IPS DF 19.7 (cell line): Measurements from ENCODE around the gene WDR53.
"Not testable (repeated sequence)": the region's sequence is repeated elsewhere in the genome, so short reads cannot be mapped to it uniquely, and the experiment has no call there.

Source experiments
- DNase-seq: peaks from one replicate; pipeline ENCODE4 v3.0.0-alpha.2; 2013; ENCODE audit warnings: low read depth, low spot score

WDR53 gene

DNA sequence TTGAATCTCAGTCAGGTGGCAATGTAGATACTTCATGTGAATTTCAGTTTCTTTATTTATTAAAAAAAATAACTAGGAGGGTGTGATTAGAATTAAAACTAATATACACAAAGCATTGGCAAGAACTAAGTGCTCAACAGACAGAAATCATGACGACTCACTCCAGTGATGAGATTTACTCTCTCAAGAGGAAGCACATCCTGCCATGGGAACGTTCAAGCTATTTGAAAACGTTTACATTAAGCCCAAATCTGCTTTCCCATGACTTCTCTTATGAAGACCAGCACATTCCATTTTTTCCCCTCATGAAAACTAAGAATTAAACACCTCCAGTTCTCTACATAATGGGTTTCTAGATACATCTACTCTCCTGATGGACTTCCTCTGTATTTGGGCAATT is 8.5 kb downstream of the WDR53 start:
- DNase-seq = no peak

DNA sequence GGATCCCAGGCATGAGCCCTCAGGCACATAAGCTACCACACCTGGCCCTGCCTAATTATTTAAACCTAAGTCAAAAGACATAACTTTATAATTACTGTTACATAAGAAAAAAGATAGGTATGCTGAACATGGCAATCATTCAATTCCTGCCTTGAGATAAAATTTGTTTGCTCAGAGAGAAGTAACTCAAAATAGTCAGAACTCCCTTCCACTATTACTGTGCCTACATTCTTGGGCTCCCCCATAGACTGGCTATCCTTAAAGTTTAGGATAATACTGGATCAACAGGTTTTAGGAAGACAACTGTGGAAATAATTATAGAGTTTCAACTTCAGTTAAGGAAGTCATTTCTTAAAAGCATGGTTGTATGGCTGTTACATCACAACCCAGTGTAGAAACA is 9.9 kb downstream of the WDR53 start:
- DNase-seq = no peak

DNA sequence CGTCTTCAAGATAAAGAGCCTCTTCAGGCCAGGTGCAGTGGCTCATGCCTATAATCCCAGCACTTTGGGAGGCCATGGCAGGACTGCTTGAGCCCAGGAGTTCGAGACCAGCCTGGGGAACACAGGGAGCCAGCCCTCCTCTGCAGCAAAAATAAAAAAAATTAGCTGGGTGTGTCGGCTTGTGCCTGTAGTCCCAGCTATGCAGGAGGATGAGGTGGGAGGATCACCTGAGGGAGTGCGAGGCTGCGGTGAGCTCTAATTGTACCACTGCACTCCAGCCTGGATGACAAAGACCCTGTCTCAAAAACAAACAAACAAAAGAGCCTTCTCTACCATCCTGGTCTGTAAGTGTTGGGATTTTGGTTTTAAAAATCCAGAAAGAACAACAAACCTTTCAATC is 11.1 kb downstream of the WDR53 start:
- no peak for DNase-seq

DNA sequence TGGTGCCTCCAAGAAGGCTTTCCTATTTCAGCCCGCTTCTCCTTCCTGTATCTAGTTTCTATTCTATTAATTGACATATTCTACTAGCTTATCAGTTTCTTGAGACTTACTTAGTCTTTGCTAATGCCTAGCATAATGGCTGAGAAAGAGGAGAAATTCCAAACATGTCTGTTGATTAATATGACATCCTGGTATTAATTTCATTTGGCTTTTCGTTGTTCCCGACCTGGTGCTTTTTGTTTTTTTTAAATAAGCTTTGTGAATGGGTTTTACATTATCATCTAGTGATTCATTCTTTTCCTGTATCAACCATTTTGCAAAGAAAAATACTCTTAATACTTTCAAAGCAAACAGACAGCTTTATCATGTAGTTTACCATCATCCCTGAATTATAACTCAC is 13.1 kb downstream of the WDR53 start:
- DNase-seq = no peak

DNA sequence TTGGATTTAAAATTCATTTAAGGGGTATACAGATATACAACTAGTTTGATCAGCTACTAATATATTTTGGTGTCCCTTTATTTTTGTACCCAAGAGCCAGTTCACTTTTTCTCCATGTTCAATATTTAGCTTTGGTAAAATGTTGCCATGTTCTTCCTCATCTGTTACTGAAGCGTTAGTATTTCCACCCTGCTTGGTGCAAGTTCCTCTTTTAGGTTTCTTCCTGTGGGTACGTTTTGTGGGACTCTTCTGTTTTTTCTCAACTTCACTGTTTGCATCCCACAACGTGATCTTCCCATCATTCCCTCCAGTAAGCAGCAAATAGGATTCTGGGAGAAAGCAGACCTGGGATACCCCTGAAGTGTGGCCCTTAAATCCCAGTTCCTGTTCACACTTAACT is 14.1 kb downstream of the WDR53 start:
- DNase-seq = no peak

DNA sequence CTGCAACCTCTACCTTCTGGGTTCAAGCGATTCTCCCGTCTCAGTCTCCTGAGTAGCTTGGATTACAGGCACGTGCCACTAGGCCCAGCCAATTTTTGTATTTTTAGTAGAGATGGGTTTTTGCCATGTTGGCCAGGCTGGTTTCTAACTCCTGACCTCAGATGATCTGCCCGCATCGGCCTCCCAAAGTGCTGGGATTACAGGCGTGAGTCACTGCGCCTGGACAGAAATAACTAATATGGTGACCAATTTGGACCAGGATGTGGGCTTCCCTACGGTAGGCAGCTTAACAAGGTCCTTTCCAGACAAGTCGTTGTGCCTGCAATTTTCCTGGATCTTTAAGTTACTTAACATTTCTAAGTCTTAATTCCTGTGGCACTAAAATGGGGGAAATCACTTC is 14.8 kb downstream of the WDR53 start:
- DNase-seq = no peak

DNA sequence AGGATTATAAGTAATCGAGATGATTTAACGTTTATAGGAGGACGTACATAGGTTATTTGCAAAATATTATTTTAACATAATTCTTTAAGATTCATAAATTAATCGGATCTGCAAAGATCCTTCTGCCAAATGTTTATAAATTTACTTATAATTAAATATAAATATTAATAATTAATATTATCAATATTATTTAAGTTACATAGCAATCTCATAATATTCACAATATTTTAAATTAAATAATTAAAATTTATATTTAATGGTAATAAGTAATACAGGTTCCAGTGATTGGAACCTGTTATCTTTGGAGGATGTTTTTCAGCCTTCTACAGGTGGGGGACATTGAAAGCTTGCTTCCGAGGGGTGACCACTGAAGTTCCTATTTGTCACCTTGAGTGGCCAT is 16.1 kb downstream of the WDR53 start:
- no peak for DNase-seq

DNA sequence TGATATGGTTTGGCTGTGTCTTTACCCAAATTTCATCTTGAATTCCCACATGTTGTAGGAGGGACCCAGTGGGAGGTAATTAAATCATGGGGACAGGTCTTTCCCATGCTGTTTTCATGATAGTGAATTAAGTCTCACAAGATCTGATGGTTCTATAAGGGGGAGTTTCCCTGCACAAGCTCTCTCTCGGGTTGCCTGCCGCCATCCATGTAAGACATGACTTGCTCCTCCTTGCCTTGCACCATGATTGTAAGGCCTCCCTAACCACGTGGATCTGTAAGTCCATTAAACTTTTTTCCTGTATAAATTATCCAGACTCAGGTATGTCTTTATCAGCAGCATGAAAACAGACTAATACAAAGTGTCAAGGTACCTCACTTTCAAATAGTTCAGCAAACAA is 18.2 kb downstream of the WDR53 start:
- not testable (repeated sequence) for DNase-seq

DNA sequence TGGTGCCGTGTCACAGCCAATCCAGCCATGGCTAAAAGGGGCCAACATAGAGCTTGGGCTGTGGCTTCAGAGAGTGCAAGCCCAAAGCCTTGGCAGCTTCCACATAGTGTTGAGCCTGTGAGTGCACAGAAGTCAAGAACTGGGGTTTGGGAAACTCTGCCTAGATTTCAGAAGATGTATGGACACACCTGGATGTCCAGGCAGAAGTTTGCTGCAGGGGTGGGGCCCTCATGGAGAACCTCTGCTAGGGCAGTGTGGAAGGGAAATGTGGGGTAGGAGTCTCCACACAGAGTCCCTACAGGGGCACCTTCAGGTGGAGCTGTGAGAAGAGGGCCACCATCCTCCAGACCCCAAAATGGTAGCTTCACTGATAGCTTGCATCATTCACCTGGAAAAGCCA is 19.0 kb downstream of the WDR53 start:
- DNase-seq = not testable (repeated sequence)

DNA sequence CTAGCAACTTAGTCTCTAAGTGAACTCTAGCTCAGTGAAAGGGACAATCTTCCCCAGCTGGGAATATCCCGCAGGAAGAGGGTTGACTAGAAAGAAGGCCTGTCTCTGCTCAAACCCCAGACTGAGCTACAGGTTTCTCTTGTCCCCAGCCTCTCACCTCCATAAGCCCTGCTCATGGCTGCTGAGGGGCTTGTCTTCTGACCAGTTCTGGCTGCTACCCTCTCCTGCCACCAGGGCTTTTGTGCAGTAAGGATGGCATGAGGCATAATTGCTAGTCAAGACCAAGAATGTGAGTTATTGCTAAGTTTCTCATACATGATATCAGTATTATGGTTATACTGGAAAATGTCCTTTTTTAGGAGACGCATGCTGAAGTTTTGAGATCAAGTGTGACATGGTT is 21.3 kb downstream of the WDR53 start:
- DNase-seq = no peak

DNA sequence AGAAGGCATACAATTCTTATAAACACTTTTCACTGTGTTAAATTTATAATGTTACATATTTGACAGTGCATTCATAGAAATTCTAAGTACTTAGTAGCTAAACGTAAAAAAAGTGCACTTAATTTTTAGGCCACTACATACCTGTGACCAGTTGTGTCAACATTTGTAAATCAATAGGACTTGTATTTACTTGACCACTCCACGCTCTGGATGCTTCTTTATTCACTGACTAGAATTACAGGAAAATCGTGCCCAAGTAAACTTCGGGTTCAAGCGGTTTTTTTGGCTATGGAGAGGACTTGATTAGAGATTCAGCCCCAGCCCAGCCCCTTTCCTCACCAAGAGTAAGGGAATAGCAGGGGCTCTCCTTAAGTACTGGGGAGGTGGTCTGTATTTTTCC is 21.8 kb downstream of the WDR53 start:
- DNase-seq = no peak

DNA sequence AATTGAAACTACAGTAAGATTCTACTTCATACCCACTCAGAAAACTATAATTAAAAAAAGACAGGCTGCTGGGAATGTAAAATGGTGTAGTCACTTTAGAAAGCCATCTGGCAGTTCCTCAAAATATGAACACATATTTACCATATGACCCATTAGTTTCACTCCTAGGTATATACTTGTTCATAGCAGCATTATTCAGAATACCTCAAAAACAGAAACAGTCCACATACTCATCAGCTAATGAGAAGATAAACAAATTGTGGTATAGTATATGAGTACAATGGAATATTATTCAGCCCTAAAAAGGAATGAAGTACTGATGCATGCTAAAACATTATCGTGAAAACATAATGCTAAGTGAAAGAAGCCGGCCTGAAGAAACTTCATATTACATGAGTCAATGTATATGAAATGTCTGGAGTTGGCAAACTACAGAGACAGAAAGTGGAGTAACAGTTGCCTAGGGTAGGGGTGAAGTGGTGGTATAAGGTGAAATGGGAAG is 23.8 kb downstream of the WDR53 start:
- no peak for DNase-seq

DNA sequence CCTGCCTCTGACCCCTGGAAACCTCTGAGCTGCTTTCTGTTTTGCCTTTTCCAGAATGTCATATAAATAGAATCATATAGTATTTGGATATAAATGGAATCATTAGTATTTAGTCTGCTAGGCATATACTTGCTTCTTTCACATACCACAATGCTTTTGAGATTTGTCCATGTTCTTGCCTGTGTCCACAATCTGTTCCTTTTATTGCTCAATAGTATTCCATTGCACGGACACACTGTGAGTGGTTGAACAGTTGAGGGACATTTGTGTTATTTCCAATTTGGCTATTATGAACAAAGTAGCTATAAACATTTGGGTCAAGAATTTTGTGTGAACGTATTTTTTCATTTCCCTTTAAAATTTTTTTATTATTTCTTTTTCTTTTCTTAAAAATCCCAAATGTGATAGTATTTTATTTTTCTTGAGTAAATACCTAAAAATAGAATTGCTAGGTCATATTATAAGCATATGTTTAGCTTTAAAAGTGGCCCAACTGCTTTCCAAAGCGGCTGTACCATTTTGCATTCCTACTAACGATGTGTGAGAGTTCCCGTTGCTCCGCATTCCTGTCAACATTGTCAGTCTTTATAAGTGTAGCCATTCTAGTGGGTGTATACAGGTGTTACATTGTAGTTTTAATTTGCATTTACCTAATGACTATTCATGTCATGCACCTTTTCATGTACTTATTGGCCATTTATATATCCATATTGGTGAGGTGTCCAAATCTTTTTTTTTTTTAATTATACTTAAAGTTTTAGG is 26.5 kb downstream of the WDR53 start:
- no peak for DNase-seq

DNA sequence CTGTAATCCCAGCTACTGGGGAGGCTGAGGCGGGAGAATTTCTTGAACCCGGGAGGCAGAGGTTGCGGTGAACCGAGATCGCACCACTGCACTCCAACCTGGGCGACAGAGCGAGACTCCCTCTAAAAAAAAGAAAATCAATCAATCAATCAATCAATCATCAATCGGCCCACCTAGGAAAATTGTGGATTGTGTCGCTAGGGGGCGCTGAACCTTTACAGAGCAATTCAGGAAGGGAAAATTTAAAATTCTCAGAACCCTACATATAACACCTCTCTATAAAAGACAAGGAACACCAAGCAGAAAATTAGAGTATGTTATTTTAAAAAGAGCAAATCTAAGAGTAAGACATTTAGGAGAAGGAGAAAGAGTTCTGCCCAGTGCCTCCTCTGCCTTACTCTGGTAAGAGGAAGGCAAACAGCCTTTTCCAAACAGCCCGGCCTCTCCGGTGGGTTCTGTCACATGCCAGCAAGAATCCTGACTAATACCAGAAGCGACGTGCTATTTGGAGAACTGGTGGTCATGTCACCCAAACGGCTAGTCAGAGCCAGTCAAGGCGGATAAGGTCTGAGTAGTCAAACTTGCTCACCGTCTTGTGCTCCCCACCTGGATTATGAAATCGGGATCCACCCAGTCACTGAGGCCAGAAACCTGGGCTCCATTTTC is 30.9 kb downstream of the WDR53 start:
- no peak for DNase-seq

DNA sequence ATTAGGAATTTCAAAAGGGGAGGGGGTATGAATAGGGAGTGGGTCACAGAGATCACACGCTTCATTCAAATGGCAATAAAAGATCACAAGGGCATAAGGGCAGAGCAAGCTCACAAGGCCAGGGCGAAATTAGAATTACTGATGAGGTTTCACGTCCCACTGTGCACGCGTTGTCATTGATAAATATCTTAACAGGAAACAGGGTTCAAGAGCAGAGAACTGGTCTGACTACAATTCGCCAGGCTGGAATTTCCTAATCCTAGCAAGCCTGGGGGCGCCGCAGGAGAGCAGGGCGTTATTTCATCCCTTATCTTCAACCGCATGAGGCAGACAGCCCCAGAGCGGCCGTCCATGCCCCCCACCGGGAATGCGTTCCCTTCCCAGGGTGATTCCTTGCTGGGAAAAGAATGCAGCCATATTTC is 35.1 kb downstream of the WDR53 start:
- no peak for DNase-seq

DNA sequence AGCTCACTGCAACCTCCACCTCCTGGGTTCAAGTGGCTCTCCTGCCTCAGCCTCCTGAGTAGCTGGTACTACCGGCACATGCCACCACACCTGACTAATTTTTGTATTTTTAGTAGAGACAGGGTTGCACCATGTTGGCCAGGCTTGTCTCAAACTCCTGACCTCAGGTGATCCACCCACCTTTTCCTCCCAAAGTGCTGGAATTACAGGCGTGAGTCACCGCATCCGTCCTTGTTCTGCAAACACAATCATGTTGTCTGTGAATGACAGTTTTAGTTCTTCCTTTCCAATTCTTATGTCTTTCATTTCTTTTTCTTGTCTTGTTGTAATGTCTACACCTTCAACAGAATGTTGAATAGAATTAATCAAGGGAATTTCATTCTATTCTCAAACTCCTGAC is 36.9 kb downstream of the WDR53 start:
- no peak for DNase-seq

DNA sequence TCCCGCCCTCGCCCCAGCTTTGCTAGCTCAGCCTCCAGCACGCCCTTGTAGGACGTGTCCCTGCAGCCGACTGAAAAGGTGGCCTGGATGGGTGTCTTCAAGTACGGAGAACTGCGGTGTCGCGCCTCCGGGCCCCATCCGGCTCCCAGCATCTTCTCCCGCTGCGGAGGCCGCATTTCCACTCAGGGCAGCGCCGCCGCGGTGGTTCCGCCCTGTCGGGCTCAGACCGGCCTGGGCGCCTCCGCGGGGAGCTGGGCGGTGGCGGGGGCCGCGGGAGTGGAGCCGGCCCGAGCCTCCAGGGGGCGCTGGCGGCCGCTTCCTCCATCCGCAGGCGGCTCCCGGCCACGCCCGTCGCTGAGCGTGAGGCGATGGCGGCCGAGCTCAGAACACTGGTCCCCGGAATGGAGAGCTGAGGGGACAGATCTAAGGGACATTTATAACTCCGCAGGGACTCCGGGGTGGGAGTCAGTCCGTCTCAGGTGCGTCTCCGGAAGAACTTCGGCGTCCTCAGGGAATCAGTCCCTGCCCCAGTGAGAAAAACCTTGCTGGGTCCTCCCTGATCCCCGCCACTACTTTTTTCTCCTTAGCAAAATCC is 39.6 kb downstream of the WDR53 start:
- no peak for DNase-seq

DNA sequence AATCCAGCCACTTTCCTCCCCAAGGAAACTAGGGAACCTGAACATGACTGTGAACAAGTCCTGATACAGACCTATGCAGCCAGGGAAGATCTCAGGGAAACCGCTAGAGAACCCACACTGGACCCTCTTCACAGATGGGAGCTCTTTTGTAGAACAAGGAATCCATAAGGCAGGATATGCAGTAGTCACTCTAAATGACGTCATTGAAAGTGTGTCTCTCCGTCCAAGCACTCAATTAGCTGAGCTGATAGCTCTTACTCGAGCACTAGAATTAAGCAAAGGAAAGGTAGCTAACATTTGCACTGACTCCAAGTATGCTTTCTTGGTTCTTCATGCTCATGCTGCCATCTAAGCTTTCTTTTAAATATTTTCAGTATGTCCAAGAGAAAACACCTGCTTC is 43.2 kb downstream of the WDR53 start:
- no peak for DNase-seq

DNA sequence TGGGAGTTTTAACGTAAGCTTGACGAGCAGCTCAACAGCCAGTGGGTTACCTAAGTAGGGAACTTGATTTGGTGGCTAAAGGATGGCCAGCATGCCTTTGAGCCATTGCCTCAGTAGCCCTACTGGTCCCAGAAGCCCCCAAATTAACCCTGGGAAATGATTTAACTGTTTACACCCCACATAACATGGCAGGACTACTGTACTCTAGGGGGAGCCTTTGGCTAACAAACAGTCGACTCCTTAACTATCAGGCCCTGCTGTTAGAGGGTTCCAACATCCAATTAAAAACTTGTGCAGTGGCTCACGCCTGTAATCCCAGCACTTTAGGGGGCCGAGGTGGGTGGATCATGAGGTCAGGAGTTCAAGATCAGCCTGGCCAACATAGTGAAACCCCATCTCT is 43.8 kb downstream of the WDR53 start:
- no peak for DNase-seq

DNA sequence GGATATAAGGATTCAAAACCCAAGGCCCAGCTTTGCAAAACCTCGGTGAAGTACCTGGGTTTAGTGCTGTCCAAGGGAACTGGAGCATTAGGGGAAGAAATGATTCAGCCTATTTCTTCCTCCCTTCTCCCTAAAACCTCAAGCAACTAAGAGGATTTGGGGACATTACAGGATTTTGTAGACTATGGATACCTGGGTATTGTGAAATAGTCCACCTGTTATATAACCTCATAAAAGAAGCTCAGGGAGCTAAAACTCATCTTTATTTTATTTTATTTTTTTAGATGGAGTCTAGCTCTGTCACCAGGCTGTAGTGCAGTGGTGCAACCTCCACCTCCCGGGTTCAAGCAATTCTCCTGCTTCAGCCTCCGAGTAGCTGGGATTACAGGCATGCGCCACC is 44.5 kb downstream of the WDR53 start:
- no peak for DNase-seq

DNA sequence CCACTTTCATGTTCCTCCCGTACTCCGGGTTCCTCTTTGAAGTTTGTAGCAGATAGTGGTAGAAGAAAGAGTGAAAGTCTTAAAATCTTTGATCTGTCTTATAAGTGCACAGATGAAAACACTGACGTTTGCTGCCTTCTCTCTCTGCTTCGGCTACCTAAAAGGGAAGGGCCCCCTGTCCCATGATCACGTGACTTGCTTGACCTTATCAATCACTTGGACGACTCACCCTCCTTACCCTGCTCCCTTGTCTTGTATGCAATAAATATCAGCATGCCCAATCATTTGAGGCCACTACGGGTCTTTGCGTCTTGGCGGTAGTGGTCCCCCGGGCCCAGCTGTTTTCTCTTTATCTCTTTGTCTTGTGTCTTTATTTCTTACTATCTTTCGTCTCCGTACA is 47.1 kb downstream of the WDR53 start:
- not testable (repeated sequence) for DNase-seq

DNA sequence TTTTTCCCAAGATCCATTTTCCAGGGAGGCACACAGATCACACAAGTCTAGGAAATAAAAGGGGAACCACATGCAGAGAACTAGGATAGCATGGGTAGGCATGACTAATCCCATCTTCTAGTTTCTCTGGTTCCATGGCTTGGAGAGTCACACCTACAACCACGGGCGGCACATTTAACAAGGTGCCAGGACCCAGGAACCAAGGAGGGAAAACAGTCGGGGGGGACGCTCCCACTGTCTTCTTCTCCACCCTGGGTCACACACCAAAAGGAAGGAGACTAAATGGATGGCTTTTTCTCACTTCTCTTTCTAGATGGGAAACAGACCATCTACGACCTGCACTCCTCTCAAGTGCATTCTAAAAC is 48.7 kb downstream of the WDR53 start:
- DNase-seq = no peak
